Measurements from ENCODE around the gene VWA5B2. TPM values are rescaled to one million over a fixed set of nuclear protein-coding genes. Genes with fewer than 3 reads are reported as not detected.
A peak's percentile ranks its signal among the peaks of the same experiment; 100 is the strongest.

VWA5B2 gene
- total and polyA plus RNA-seq, 2 of the 13 experiments (the other 11 are each of a cell fraction or from before 2014, with no cell fraction given), result 0.03 to 0.04 TPM

DNA sequence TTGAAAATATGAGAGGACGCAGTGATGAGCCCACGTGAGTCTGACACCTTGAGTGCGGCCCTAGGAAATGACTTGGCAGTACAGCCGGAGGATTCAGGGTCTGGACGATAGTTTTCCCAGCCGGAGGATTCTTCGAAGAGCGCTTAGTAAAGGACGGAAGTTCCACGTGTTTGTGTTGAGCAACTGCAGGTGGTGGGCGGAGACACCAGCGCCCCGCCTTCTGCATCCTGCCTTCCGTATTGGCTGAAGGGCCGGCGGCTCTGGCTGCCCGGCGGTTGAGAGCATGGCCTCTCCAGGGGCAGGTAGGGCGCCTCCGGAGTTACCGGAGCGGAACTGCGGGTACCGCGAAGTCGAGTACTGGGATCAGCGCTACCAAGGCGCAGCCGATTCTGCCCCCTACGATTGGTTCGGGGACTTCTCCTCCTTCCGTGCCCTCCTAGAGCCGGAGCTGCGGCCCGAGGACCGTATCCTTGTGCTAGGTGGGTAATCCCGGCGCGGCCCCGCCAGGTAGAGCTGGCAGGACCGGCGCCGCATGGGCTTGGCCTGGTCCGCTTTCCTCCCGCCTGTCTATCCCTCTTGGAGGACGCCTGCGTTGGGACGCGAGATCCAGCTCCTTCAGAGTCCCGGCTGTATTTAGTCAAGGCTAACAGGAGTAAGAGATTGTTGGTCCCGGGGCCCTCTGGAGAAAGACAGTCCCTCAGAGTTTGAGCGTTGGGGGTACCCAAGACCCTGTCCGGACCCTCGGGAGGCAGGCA, 20.2 kb downstream of the VWA5B2 start, which contains the start of gene EEF1AKMT4 (continued):
- TF ChIP-seq, protein P1, sequence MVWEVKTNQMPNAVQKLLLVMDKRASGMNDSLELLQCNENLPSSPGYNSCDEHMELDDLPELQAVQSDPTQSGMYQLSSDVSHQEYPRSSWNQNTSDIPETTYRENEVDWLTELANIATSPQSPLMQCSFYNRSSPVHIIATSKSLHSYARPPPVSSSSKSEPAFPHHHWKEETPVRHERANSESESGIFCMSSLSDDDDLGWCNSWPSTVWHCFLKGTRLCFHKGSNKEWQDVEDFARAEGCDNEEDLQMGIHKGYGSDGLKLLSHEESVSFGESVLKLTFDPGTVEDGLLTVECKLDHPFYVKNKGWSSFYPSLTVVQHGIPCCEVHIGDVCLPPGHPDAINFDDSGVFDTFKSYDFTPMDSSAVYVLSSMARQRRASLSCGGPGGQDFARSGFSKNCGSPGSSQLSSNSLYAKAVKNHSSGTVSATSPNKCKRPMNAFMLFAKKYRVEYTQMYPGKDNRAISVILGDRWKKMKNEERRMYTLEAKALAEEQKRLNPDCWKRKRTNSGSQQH (CRISPR knock-in tag; IDR thresholded peaks at IDR 0.05; ENCODE audit: low read depth), result peak; percentile 81; the same call in 1 of the 2 replicates
- TF ChIP-seq, protein P2, sequence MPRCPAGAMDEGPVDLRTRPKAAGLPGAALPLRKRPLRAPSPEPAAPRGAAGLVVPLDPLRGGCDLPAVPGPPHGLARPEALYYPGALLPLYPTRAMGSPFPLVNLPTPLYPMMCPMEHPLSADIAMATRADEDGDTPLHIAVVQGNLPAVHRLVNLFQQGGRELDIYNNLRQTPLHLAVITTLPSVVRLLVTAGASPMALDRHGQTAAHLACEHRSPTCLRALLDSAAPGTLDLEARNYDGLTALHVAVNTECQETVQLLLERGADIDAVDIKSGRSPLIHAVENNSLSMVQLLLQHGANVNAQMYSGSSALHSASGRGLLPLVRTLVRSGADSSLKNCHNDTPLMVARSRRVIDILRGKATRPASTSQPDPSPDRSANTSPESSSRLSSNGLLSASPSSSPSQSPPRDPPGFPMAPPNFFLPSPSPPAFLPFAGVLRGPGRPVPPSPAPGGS (CRISPR knock-in tag; IDR thresholded peaks at IDR 0.05), result no peak
- TF ChIP-seq ZMAT5 (CRISPR knock-in tag; IDR thresholded peaks at IDR 0.05; ENCODE audit: borderline replicate concordance, low read depth), result no peak
- TF ChIP-seq HIVEP1 (CRISPR knock-in tag; IDR thresholded peaks at IDR 0.05), result peak; percentile 62; the same call in 1 of the 2 replicates
- TF ChIP-seq ZNF33B (CRISPR knock-in tag; IDR thresholded peaks at IDR 0.05), result no peak
- TF ChIP-seq SRSF4 (IDR thresholded peaks at IDR 0.05; ENCODE audit: low read depth, low read length, poor library complexity, severe bottlenecking), result no peak
- no peak for TF ChIP-seq ZSCAN25 (CRISPR knock-in tag; IDR thresholded peaks at IDR 0.05)
- no peak for TF ChIP-seq TOPORS (CRISPR knock-in tag; IDR thresholded peaks at IDR 0.05)
- TF ChIP-seq, protein P3, sequence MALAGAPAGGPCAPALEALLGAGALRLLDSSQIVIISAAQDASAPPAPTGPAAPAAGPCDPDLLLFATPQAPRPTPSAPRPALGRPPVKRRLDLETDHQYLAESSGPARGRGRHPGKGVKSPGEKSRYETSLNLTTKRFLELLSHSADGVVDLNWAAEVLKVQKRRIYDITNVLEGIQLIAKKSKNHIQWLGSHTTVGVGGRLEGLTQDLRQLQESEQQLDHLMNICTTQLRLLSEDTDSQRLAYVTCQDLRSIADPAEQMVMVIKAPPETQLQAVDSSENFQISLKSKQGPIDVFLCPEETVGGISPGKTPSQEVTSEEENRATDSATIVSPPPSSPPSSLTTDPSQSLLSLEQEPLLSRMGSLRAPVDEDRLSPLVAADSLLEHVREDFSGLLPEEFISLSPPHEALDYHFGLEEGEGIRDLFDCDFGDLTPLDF (CRISPR knock-in tag; IDR thresholded peaks at IDR 0.05), result no peak; the same call in 1 of the 2 replicates
- TF ChIP-seq PHF5A (CRISPR knock-in tag; IDR thresholded peaks at IDR 0.05; ENCODE audit: low read depth, unreplicated experiment), result no peak
- TF ChIP-seq ATRX (CRISPR knock-in tag; IDR thresholded peaks at IDR 0.05; ENCODE audit: borderline replicate concordance), result no peak
- no peak for TF ChIP-seq PCBP2 (optimal IDR thresholded peaks at IDR 0.05; ENCODE audit: low read depth, low read length, poor library complexity, severe bottlenecking)
- TF ChIP-seq KDM2A (CRISPR knock-in tag; IDR thresholded peaks at IDR 0.05; ENCODE audit: borderline replicate concordance, low read depth), result peak; percentile 38; the same call in 1 of the 2 replicates
- TF ChIP-seq NFYC (CRISPR knock-in tag; IDR thresholded peaks at IDR 0.05), result peak; percentile 76
- no peak for TF ChIP-seq PAWR (CRISPR knock-in tag; IDR thresholded peaks at IDR 0.05; ENCODE audit: borderline replicate concordance)
- no peak for TF ChIP-seq RNF219 (CRISPR knock-in tag; IDR thresholded peaks at IDR 0.05)
- peak; percentile 99 for TF ChIP-seq SAP130 (CRISPR knock-in tag; IDR thresholded peaks at IDR 0.05; ENCODE audit: low read depth)
- peak; percentile 97 for TF ChIP-seq CEBPG (CRISPR knock-in tag; IDR thresholded peaks at IDR 0.05)
- TF ChIP-seq HOXA3 (CRISPR knock-in tag; IDR thresholded peaks at IDR 0.05), result peak; percentile 86
- TF ChIP-seq ZNF879 (CRISPR knock-in tag; IDR thresholded peaks at IDR 0.05), result no peak
- no peak for TF ChIP-seq KAT2B (IDR thresholded peaks at IDR 0.05; ENCODE audit: borderline replicate concordance, low read depth, low read length)
- TF ChIP-seq KLF16 (CRISPR knock-in tag; IDR thresholded peaks at IDR 0.05), result peak in 1 of 2 experiments; percentile 43; a peak in 1 of 4 replicates
- TF ChIP-seq ZNF232 (CRISPR knock-in tag; IDR thresholded peaks at IDR 0.05; ENCODE audit: borderline replicate concordance), result no peak; the same call in 1 of the 2 replicates
- TF ChIP-seq ZFP36L1 (CRISPR knock-in tag; IDR thresholded peaks at IDR 0.05), result no peak

All from HepG2 (cell line).